SKM-1 (cell line): ENCODE results near the gene NINJ2.

ENCODE experiments used
- DNase-seq: peaks from one replicate; lab custom pipeline; 2025; ENCODE audit not compliant: unreplicated experiment; lab: John Stamatoyannopoulos, UW

NINJ2 gene

DNA sequence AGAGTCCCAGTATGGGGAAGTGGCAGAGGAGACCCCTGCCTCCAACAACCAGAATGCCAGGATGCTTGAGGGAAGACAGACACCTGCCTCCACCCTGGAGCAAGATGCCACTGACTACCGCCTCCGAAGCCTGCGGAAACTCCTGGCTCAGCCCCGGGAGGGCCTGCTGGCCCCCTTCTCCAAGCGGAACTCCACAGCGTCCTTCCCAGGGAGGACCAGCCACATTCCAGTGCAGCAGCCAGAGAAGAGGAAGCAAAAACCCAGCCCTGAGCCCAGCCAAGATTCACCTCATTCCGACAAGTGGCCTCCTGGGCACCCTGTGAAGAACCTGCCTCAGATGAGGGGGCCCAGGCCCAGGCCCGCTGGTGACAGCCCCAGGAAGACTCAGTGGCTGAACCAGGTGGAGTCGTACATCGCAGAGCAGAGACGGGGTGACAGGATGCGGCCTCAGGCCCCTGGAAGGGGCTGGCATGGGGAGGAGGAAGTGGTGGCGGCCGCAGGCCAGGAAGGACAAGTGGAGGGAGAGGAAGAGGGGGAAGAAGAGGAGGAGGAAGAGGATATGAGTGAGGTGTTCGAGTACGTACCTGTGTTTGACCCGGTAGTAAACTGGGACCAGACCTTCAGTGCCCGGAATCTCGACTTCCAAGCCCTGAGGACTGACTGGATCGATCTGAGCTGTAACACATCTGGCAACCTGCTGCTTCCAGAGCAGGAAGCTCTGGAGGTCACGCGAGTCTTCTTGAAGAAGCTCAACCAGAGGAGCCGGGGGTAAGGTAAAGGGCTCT, 109.8 kb downstream of the NINJ2 start:
- DNase-seq = no peak

DNA sequence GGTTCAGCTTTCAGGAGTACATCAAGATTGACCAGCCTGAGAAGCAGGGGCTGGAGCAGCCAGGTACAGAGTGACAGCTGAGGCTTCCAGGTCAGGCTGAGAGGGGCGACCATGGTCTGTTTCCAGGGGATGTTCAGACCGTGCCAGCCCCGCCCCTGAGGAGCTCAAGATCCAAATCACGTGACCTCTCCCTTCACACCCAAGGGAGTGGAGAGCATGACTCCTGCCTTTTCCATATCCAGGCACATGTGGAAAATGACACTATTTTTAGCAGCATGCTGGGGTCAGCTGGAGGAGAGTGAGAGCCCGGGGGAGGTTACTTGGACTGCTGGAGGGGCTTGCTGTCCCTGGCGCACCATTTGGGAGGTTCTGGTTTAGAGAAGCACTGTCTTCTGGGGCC, 110.8 kb downstream of the NINJ2 start:
- no peak for DNase-seq

DNA sequence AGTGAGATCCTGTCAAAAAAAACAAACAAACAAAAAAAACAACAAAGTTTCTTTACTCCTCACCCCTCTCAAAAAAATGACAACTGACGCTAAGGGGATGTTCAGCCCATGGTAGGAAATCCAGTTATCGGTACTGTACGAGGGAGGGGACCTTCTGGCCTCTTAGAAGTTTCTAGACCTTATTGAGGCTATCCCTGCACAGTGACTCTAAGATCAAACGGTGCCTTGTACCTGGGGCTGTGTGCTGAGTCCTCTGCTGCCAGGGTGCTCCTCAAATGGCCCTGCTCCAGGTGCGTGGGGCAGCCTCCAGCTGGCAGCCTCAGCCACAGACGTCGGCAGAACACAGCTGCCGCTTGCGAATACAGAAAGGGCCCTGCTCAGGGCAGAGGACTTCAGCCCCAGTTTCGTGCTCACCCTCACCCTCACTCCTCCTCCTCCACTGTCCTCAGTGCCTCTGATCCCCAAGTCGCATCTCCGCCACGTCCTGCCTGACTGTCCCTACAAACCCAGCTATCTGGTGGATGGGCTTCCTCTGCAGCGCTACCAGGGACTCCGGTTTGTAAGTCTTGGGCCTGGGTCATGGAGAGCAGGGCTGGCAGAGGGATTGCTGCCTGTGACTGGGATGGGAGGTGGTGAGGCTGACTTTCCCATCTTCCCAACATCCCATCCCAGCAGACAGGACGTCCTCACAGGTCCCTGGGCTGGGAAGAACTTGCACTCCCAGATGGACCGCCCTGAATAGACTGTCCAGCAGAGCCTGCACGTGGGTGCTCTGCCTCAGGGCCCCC, 112.6 kb downstream of the NINJ2 start:
- DNase-seq = no peak

- DNase-seq = no peak
Observed at GRCh38 chr12:549476-550082, 113.7 kb downstream of the NINJ2 start.

DNA sequence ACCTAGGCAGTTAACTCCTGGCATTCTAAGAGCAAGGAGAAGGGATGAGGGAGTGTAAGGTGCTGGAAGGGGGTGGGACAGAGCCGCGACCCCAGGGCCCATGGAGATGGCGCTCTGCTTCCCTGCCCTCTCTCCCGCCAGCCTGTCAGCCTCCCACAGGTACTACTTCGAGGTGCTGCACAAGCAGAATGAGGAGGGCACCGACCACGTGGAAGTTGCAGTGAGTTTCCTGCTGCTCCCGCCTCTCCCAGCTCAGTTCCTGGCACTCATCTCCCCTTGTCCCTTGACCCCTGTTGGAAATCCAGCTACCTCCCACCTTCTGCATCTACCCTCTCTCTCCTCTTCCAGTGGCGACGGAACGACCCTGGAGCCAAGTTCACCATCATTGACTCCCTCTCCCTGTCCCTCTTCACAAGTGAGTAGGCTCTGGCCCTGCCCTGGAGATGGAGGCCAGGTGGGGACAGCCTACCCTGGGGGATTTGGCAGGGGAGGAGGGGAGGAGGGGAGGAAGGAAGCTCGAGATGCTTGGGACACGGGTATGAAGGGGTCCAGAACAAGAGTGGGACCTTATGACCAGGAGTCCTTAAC, 115.3 kb downstream of the NINJ2 start:
- DNase-seq = no peak

DNA sequence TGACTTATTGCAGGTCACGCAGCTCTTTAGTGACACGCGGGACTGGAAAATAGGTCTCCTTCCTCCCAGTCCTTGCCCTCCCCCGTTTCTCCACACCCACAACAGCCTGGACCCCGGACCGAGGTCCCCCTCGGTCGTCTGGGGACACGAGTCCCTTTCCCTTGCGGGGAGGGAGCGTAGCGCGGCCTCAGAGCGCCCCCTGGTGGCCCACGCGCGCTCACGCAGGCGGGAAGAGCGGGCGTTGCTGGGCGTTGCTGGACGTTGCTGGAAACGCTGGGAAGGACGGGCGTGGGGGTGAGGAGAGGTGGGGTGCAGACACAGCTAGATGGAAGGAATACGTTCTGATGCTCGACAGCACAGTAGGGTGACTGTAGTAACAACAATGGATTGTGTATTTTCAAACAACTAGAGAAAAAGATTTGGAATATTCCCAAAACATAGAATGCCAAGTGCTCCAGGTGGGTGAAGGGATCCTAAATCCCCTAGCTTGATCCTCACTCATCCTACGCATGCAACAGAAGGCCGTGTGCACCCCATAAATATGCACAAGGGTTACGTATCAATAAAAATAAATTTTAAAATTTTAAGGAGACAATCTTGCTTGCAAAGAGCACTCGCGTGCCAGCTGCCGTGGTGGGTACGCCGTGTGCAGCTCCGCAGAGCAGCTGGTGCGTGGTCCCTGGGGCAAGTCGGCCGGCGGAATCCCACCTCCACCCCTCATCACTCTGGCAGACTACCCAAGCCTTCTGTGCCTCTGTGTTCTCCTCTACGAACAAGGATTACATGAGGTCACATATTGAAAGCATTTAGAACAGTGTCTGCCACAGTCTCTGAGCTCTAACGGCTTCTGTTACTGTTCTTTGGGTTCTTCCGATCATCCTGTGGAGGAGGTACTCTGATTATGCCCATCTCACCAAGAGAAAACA, 116.1 kb downstream of the NINJ2 start:
- no peak for DNase-seq

- DNase-seq = no peak
Observed at GRCh38 chr12:546265-546919, 116.9 kb downstream of the NINJ2 start.

DNA sequence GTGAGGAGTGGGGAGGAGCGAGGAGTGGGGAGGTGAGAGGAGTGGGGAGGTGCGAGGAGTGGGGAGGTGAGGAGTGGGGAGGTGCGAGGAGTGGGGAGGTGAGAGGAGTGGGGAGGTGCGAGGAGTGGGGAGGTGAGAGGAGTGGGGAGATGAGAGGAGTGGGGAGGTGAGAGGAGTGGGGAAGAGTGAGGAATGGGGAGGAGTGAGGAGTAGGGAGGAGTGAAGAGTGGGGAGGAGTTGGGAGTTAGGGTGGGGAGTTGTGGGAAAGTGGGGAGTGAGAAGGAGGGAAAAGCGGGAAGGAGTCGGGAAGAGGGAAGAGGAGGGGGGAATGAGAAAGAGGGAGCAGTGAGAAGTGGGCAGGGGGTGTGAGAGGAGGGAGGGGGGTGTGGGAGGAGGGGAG, 117.4 kb downstream of the NINJ2 start:
- no peak for DNase-seq

DNA sequence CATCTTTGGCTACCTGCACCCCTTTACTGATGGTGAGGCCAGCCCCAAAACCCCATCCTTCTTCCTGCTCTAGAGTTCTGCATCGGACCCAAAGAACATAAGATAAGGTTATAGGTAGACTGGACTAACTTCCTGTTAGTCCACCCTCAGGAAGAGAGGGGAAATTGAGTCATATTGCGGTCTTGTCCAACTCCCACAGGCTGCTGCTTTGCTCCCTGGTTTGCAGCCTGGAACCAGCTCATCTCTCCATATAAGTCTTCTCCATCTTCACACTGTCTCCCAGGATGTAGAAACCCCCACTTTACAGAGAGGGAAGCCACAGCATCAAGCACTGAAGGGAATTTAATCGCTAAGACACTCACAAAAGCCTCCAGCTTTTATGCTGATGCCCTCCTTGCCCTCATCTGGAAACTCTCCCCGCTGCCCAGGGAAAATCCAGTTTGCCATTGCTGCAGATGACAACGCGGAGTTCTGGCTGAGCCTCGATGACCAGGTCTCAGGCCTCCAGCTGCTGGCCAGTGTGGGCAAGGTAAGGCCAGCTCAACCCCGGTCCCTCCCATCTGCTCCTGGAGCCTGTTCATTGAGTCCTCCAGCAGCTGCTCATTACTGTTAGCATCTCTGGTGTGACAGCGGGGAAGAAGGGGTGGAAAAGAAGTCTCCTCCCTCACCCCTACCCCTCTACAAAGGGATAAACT, 118.2 kb downstream of the NINJ2 start:
- no peak for DNase-seq

DNA sequence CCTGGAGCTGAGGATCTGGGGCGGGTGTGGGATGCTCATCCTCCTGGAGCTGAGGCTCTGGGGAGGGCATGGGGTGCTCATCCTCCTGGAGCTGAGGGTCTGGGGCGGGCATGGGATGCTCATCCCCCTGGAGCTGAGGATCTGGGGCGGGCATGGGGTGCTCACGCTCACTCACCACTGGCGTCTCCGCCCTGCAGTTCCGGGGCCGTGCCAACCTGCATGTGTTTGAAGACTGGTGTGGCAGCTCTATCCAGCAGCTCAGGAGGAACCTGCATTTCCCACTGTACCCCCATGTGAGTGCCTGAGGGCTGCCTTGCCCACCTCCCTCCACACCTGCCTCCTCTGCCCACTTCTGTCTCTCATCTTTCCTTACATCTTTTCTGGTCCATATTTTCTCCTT, 119.1 kb downstream of the NINJ2 start:
- no peak for DNase-seq

- DNase-seq = no peak
Observed at GRCh38 chr12:543114-543451, 120.2 kb downstream of the NINJ2 start.

DNA sequence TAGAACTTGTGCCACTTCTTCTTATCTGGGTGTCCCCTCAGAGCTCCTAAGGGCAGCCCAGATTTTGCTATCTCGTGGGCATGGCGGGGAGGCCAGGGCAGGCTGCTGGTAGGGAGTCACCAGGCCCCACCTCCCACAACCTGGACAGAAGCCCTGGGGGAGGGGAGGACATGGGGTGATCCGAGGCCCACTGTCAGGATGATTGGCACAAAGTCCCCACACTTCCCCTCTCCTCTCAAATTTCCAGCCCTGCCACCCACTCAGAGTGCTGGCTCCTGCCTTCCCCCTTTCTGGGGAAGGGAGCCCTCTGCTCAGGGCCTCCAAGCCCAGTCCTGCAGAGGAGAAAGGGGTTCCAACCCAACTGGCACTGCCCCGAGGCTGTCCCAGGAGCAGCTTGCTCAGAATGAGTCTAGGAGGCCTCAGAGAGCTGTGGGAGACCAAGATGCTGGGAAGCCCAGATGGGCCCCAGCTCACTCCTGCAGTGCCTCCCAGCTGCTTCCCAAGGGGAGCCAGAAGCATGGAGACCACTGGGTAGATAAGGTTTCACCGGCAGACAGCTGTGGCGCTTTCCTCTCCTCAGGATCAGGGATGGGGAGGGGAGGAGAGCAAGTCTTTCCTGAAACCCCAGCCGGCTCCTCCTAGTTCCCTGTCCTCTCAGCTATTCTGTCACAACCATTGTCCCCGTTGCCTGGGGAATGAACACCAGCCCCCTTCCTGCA, 120.7 kb downstream of the NINJ2 start:
- no peak for DNase-seq

DNA sequence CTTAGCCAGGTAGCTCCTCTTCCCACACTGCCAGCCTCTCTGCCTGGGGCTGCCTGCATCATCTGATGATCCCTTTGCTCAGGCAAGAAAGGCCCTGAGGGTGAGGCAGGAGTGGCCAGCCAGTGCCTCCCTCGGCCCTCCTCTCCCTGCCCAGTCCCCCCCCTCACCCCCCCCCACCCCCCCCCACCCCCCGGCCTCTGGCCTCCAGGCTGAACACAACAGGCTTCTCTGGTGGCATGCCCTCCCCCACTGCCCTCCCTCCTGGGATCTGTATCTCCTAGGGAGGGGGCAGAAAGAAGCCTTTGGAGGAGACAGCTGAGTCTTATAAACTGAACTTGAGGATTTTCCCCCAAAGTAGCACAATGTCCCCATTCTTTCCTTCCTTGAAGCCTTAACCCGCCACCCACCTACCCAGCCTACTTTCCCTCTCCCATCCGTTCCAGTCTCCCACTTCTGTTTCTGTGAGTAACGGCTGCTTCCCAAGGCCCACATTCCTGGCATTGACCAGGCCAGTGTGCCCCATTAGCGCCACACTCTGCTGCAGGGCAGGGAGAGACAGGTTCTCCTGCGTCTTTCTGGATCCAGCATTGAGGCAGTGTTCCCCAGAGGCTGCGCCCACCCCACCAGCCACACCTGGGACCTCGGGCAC, 121.4 kb downstream of the NINJ2 start:
- no peak for DNase-seq

DNA sequence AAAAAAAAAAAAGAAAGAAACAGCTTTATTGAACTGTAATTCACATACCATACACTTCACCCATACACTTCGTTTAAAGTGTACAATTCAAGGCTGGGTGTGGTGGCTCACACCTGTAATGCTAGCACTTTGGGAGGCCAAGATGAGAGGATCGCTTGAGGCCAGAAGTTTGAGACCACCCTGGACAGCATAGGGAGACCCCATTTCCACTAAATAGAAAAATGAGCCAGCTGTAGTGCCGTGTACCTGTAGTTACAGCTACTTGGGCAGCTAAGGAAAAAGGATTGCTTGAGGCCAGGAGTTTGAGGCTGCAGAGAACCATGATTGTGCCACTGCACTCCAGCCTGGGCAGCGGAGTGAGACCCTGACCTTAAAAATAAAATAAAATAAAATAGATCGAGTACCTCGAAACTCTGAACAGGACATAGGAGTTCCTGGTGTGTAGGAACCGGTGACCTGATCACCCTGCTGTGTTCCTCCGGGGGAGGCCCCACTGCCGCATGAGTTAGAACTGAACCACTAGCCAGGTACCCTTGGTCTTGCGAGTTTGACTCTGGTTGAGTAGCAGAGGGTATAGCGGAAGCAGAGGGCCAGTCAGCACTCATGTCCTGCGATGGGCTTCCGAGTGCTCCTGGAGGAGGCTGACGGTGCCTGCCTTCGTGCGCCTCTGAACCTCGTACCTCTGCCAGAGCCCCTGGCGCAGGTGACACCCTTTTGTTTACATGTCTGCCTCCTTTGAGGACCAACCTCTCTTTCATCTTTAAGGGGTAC, 123.5 kb downstream of the NINJ2 start:
- no peak for DNase-seq

DNA sequence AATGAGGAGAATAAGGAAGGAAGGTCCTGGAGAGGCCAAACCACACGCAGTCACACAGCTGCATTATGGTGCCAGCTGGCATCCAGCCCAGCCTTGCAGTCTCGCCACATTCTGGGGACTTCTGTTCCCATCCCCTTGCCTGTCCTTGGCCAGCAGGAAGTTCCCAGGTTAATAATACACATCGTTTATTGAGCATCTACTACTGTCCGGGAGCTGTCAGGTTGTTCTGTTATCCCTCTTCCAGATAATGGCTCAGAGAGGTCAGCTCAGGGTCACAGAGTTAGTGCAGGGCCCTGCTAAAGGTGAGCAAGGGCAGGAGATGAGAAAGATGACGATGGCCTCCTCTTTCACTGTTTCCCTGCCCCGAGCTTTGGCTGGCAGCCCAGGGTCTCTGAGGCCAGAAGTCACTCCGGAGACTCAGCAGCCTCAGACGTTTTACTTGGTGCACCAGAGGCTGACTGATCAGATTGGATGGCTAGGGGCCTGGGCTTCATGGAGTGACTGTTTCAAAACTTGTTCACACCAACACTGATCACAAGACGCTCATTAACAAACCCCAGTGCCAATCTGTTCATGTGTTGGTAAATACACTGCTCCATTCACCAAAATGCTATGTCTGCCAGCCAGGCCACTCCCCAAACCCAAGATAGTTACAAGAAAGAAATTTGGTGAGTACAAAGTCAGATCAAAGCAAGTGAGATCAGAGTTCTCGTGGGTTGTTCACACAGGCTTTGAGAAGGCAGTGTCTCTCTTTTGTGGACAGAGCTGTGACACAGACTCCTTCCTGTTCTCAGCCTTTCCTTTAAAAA, 124.3 kb downstream of the NINJ2 start:
- no peak for DNase-seq

- no peak for DNase-seq
Observed at GRCh38 chr12:537772-538171, 125.5 kb downstream of the NINJ2 start.

DNA sequence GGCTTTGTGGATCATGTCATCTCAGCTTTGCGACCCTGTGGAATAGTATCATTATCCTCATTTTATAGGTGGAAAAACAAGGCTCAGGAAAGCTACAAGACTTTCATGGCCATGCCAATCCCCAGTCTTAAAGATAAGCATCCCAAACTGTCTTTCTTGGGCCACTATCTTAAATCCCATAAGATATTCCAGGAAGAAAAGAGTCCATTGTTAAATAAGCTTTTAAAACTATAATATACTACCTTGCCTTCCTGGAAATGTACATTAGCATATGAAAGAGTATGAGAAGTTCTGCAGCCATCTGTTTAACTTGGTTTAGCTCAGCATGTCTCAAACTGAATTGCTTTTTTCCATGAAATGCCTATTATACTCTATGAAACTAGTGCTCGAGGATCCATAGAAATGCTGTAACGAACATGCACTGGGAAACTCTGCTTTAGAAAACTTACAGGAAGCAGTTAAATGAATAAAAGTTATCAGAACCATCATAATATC, 126.4 kb downstream of the NINJ2 start:
- no peak for DNase-seq
